ENCODE results near the gene DECR2. TPM values are rescaled to one million over a fixed set of nuclear protein-coding genes. Genes with fewer than 3 reads are reported as not detected.

The DECR2 gene
- polyA plus RNA-seq, 3 donors: 5.7 to 12.8 (median 8.7) TPM

GRCh38 chr16:363110-363765 is 38.4 kb upstream of the DECR2 start:
- no peaks in the 10 kb centered on the region for H3K9me3 ChIP-seq (replicated peaks in 1 of 2; ENCODE audit: control insufficient read depth in 1 of 2, insufficient read depth in 1 of 2, low read length in 2 of 2)
- WGBS (ENCODE audit: insufficient coverage): 82% methylated on average over 18 of the region's 20 CpGs
- no peaks in the 10 kb centered on the region for H3K9me3 Mint-ChIP-seq

More at GRCh38 chr16:363110-363765, 38.4 kb upstream of the DECR2 start:
- H3K36me3 ChIP-seq (replicated peaks in 1 of 2; ENCODE audit: control insufficient read depth in 1 of 2, insufficient read depth in 2 of 2, low read length in 2 of 2): peaks cover 13 to 22% of the 10 kb centered on the region in 2 donors
- H3K27me3 ChIP-seq (ENCODE audit: control insufficient read depth in 2 of 2, insufficient read depth in 2 of 2, low read length in 2 of 2): no peaks in the 10 kb centered on the region
- Mint-ChIP-seq H3K27ac (no peak overlapping the region), H3K36me3 (peaks cover 15 to 21% of the 10 kb centered on the region in 2 donors), H3K27me3 (ENCODE audit: low read depth in 3 of 3) (peaks cover 5 to 25% (median 11%) of the 10 kb centered on the region in 3 donors), H3K4me1 (peaks cover 6% of the 10 kb centered on the region), H3K4me3 (no peak overlapping the region)
- no peak for TF ChIP-seq CTCF (IDR thresholded peaks at IDR 0.05)
- no peak overlapping the region for H3K9ac ChIP-seq (ENCODE audit: insufficient read depth, low read length, poor library complexity, severe bottlenecking)
- no peak for DNase-seq
- no peak overlapping the region for H2AFZ ChIP-seq (ENCODE audit: insufficient read depth, low read depth, low read length, poor library complexity, severe bottlenecking)
- H3K4me1 ChIP-seq (ENCODE audit: control insufficient read depth in 1 of 2, insufficient read depth in 2 of 2, low read length in 2 of 2): peaks cover 6 to 8% of the 10 kb centered on the region in 2 donors
- H3K27ac ChIP-seq (ENCODE audit: low read depth in 1 of 2, low read length in 2 of 2): no peak overlapping the region
- no peak overlapping the region for H3K4me3 ChIP-seq (replicated peaks in 1 of 3; ENCODE audit: low read depth in 2 of 3, low read length in 3 of 3)
- H4K20me1 ChIP-seq (ENCODE audit: insufficient read depth, low read length): no peaks in the 10 kb centered on the region
- intact Hi-C loops (cut with micrococcal nuclease): loop anchor here (5.0 kb wide), 1 partner anchor 256 kb away; no protein-coding TSS in a partner anchor
- H3K4me2 ChIP-seq (replicated peaks; ENCODE audit: extremely low read depth, low read length, poor library complexity, severe bottlenecking): no peak overlapping the region
- H3K79me2 ChIP-seq (ENCODE audit: insufficient read depth, low read length): no peaks in the 10 kb centered on the region
